NOMO-1 treated with dmso at 0.1 percent for 144 hours (cell line): Measurements from ENCODE around the gene WDR74.
"Not testable (repeated sequence)": the region's sequence is repeated elsewhere in the genome, so short reads cannot be mapped to it uniquely, and the experiment has no call there.

Source experiments
- DNase-seq: peaks from one replicate; lab custom pipeline; 2025; ENCODE audit not compliant: unreplicated experiment; lab: John Stamatoyannopoulos, UW

WDR74 gene

DNA sequence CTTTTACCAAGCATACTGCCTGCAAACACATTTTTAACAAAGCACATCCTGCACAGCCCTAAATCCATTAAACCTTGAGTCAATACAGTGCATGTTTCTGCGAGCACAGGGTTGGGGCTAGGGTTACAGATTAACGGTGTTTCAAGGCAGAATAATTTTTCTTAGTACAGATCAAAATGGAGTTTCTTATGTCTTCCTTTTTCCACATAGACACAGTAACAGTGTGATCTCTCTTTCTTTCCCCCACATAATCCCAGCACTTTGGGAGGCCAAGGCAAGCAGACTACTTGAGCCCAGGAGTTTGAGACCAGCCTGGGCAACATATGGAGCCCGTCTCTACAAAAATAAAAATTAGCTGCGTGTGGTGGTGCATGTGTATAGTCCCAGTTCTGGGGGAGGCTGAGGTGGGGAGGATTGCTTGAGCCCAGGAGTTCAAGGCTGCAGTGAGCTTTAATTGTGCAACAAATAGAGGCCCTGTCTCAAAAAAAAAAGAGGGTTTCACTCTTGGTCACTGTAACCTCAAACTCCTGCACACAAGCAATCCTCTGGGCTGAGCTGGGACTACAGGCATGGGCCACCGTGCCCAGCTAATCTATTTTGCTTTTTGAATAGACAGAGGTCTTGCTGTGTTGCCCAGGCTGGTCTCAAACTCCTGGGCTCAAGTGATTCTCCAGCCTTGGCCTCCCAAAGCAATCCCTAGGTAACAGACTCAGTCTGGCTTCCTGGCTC lies 21.6 kb upstream of the WDR74 start:
- DNase-seq = no peak

DNA sequence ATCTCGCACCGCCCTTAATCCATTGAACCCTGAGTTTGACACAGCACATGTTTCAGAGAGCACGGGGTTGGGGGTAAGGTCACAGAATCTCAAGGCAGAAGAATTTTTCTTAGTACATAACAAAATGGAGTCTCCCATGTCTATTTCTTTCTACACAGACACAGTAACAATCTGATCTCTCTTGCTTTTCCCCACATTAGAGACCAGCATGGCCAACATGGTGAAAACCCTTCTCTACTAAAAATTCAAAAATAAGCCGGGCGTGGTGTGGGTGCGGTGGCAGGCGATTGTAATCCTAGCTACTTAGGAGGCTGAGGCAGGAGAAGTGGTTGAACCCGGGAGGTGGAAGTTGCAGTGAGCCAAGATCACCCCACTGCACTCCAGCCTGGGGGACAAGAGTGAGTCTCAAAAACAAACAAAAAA lies 19.9 kb upstream of the WDR74 start:
- DNase-seq = not testable (repeated sequence)

DNA sequence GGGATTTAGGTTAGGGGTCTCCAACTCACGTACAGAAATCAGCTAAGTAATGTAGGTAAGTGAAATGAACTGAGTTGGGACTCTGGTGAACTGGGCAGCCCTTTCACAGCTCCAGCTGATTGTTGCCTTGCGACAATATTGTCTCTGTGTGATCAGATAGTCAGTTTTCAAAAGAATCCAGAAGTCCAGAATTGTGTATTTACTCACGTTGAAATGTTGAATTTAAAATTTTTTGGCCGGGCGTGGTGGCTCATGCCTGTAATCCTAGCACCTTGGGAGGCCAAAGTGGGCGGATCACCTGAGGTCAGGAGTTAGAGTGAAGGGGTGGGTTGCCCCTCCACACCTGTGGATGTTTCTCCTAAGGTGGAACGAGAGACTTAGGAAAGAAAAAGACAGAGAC lies 18.8 kb upstream of the WDR74 start:
- no peak for DNase-seq

DNA sequence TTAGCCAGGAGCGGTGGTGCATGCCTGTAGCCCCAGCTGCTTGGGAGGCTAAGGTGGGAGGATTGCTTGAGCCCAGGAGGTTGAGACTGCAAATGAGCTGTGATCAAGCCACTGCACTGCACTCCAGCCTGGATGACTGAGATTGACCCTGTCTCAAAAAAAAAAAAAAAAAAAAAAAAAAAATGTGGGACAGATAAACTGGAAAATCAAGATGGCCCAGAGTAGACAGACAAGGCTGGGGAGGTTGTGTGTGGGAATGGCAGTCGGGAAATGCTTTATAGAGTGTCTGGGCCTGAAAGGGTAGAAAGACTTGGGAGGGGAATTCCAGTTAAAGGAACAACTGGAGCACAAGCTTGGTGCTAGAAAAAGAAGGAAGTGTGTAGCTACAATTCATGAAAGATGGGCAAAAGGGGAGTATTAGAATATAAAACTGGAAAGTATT lies 18.2 kb upstream of the WDR74 start:
- DNase-seq = no peak

DNA sequence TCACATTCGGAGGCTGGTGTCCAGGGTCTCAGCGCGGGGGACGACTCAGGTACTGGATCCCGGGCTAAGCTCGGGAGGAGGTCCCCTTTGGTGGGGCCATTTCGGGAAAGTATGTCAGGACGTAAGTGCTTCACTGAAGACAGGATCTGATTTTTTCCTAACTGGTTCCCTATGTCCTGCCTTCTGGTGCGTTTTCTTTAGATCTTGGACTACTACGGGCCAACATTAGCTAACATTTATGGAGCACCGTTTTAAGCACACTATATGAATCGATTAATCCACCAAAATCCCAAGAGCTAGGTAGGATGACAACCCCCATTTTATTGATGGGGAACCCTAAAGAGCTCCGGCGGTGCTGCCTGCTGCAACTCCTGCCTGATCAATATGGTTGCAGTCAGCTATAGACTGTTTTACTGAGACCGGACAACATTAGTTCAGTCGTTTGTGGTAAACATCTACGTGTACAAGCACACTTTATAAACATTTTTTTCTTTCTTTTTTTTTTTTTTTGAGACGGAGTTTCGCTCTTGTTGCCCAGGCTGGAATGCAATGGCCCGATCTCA lies 17.0 kb upstream of the WDR74 start:
- no peak for DNase-seq

DNA sequence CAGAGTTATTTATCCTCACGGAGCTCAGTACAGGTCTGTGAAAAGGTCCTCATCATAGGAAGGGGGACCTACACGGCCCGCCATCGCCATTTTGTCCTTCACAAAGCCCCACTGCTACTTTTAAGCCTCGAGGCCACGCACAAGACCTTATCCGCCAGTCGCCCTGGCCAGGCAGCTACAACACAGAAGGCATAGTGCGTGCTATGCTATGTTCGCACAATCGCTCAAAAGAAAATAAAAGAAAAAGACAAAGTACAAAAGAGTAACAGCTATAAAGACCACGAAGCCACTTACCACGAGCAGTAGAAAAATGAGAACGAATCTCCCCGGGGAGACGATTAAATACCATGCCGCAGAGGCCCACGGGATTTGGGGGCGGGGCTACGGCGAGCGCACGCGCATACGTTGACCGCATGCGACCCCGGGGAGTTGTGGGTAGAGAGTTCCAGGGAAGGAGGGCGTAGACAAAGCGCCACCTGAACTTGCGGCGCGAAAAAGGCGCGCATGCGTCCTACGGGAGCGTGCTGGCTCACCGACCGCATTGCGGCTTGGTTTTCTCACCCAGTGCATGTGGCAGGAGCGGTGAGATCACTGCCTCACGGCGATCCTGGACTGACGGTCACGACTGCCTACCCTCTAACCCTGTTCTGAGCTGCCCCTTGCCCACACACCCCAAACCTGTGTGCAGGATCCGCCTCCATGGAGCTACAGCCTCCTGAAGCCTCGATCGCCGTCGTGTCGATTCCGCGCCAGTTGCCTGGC lies 16.4 kb upstream of the WDR74 start:
- peak; percentile 97 for DNase-seq

- DNase-seq = no peak
Measured at GRCh38 chr11:62854825-62855570, 15.6 kb upstream of the WDR74 start.

- DNase-seq = no peak
Measured at GRCh38 chr11:62854013-62854824, 14.8 kb upstream of the WDR74 start.

DNA sequence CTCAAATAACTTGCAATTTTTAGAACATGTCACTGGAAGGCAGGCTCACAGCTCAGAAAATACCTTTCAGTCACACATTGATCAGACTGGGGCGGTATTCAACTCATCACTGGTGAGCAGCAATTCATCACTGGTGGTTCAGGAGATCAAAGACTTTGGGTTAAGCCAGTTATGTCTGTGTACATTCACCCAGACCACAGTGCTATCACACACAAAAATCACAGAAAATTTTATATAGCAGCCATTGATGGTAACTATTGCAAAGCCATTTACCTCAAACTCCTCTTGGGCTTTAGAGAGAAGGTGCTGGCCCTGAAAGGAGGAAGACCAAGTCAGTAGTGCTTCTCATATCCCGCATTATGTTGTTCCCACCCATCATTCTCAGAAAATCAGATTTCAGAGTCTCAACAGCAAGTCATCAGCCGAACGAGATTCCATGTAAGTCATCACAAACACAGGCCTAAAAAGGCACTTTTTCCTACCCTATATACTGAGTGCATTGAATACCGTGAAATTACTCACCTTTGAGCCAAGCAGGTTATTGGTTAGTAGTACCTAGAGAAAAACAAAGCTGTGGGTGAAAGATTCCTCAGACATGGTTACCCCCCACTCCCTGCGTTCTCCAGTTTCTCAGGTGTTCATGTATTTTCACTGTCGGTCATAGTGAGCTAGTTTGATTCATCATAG lies 14.0 kb upstream of the WDR74 start:
- no peak for DNase-seq

GRCh38 chr11:62852523-62853188 lies 13.3 kb upstream of the WDR74 start:
- no peak for DNase-seq

DNA sequence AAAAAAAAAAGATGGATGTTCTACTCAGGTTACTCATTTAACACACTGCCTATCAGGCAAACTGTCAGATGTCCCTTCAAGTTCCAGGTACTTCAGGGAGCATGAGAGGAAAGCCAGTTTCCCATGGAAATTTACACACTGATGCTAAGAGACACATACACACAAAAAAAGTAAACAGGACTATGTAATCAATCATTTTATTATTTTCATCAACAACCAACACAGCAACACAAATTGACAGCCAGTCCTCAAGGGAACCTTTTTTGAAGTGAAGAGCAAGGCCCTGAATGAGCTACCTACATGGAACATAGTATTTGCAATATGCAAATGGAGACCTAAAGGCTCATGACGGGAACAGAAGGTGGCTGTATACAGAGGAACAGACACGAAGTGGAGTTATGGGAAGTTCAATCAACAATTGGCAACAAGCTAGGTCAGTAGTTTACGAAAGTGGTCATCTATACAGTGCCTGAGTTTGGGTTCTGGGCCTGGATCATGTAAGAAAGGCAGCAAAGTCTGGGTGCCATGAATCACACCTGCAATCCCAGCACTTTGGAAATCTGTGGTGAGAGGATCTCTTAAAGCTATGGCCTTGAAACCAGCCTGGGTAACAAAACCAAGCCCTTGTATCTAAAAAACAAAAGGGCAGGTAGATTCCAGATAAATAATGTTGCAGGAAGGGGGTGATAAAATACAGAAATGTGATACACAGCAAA lies 12.6 kb upstream of the WDR74 start:
- DNase-seq = no peak

GRCh38 chr11:62850911-62851806 lies 11.8 kb upstream of the WDR74 start:
- no peak for DNase-seq

DNA sequence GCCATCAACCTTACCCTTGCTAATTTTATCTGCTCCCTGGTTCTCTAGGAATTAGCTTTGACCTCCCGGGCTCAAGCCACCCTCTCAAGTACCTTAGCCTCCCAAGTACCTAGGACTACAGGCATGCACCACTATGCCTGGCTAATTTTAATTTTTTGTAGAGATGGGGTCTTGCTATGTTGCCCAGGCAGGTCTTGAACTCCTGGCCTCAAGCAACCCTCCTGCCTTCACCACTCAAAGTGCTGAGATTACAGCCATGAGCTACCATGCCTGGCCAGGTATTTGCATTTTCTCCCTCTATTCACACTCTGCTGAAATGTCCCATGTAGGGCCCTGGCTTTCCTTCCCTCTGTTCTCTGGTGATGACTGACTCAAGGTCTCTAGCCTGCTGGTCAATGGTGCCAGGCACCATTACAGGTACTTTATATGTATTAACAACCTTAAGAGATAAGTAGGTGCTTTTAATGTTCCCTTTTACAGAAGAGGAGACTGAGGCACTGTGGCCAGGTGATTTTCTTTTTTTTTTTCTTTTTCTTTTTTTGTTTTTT lies 8.5 kb upstream of the WDR74 start:
- no peak for DNase-seq

- DNase-seq = no peak
Measured at GRCh38 chr11:62846177-62846576, 6.8 kb upstream of the WDR74 start.

DNA sequence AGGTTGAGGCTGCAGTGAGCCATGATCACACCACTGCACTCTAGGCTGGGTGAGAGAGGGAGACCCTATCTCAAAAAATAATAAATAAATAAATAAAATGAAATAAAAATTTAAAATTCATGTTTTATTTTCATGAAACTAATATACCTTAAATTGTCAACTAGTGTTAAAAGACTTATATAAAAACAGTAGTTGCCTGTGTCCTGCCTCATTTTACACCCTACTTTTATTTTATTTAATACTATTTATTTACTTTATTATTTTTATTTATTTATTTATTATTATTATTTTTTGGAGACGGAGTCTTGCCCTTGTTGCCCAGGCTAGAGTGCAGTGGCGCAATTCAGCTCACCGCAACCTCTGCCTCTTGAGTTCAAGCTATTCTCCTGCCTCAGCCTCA lies 4.8 kb upstream of the WDR74 start:
- DNase-seq = no peak

GRCh38 chr11:62843466-62843865 lies 4.1 kb upstream of the WDR74 start:
- no peak for DNase-seq

DNA sequence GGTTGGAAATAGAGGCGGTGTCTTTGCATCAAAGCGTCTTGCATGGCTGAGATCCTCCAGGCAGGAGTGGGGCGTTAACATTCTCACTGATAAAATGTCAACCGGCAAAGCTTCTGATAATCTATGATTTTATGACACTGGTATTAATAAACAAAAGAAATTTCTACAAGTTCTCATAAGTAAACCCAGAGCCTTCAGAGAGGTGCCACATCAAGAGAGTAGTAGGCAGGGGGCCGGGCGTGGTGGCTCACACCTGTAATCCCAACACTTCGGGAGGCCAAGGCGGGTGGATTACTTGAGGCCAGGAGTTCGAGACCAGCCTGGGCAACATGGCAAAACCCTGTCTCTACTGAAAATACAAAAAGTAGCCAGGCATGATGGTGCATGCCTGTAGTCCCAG lies 3.5 kb upstream of the WDR74 start:
- DNase-seq = not testable (repeated sequence)
